NCI-H69 (cell line): Measurements from ENCODE around the gene XIST.
A peak's percentile ranks its signal among the peaks of the same experiment; 100 is the strongest.
"Not testable (repeated sequence)": the region's sequence is repeated elsewhere in the genome, so short reads cannot be mapped to it uniquely, and the experiment has no call there.

ENCODE experiments used
- DNase-seq: peaks from one replicate; lab custom pipeline; 2025; lab: John Stamatoyannopoulos, UW

XIST gene

DNA sequence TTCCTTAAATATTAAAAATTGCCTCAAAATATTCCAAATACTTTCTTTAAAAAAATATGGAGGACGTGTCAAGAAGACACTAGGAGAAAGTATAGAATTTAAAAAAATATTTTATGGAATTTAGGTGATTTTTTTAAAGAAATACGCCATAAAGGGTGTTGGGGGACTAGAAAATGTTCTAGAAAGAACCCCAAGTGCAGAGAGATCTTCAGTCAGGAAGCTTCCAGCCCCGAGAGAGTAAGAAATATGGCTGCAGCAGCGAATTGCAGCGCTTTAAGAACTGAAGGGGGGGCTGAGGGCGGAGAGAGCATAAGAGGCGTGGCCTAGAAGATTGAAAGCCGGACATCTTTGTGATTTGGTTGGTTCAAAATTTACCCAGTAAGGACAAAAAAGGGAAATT, at the start of gene XIST:
TSS of gene XIST (minus strand) at position 248 of the 400 bp plus-strand sequence.
- DNase-seq = no peak

DNA sequence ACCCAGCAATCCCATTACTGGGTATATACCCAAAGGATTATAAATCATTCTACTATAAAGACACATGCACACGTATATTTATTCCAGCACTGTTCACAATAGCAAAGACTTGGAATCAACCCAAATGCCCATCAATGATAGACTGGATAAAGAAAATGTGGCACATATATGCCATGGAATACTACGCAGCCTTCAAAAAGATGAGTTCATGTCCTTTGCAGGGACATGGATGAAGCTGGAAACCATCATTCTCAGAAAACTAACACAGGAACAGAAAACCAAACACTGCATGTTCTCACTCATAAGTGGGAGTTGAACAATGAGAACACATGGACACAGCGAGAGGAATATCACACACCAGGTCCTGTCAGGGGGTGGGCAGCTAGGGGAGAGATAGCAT, 45.8 kb upstream of the XIST start:
- DNase-seq = not testable (repeated sequence)

GRCh38 chrX:73892515-73893090, 40.1 kb upstream of the XIST start:
- peak; percentile 12 for DNase-seq

DNA sequence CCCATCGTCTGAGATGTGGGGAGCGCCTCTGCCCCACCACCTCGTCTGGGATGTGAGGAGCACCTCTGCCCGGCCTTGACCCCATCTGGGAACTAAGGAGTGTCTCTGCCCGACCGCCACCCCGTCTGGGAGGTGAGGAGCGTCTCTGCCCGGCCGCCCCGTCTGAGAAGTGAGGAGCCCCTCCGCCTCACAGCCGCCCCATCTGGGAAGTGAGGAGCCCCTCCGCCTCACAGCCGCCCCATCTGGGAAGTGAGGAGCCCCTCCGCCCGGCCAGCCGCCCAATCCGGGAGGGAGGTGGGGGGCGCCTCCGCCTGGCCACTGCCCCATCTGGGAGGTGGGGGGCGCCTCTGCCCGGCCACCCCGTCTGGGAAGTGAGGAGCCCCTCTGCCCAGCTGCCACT, 29.7 kb upstream of the XIST start:
- DNase-seq = not testable (repeated sequence)

GRCh38 chrX:73877687-73878086, 25.2 kb upstream of the XIST start:
- no peak for DNase-seq

DNA sequence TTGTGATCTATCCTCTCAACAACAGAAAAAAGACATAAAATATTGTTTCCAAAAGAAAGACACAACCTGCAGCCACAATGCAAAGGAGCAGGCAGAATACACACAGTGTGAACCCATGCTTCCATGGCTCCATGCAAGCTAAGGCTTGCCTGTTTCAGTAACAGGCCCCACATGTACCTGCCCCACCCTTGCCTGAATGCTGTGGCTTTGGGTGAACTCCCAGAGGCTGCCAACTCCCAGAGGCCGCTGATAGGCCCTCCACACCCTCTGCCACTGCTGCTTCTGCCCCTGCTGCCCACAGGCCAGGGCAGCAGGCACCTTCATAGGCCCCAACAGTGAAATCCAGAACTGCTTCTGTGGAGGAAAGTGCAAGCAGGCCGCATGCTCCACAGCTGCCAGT, 24.4 kb upstream of the XIST start:
- DNase-seq = no peak

- no peak for DNase-seq
These were observed 16.4 kb upstream of the XIST start for GRCh38 chrX:73868916-73869315.

GRCh38 chrX:73867144-73867543, 14.6 kb upstream of the XIST start:
- no peak for DNase-seq

GRCh38 chrX:73863852-73864251, 11.3 kb upstream of the XIST start:
- DNase-seq = no peak

GRCh38 chrX:73863268-73863667, 10.8 kb upstream of the XIST start:
- no peak for DNase-seq

DNA sequence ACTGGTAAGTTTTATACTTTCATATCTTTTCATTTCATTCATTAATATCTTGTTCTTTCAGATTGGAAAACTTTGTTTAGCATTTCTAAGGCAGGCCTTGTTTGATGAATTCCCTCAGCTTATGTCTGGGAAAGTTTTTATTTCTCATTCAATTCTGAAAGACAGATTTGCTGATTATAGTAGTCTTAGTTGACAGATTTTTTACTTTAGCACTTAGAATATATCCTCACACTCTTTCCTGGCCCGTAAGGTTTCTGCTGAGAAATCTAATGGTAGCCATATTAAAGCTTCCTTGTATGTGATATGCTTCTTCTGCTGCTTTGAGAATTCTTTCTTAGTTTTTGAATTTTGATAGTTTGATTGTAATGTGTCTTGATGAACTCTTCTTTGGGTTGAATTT, 7.1 kb upstream of the XIST start:
- no peak for DNase-seq

DNA sequence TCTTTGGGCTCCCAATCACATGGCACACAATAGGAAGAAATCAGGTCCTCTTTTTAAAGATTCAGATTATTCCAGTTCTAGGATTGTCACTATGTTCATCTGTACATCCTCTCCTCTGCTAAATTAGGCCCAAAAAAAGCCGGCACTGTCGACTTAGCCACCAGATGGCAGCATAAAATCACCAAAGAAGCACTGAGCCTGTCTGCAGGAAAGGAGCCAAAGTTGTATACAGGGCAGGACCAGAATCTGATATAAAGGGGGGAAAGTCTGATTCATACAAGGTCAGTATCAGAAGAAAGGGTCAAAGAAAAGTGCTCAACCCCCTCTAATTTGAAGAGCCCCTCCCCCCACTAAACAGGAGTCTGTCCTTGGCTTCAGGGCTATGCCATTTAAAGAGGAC, 3.0 kb upstream of the XIST start:
- DNase-seq = peak; percentile 51

- DNase-seq = no peak
These were observed 492 bp downstream of the XIST start for GRCh38 chrX:73852022-73852421.

DNA sequence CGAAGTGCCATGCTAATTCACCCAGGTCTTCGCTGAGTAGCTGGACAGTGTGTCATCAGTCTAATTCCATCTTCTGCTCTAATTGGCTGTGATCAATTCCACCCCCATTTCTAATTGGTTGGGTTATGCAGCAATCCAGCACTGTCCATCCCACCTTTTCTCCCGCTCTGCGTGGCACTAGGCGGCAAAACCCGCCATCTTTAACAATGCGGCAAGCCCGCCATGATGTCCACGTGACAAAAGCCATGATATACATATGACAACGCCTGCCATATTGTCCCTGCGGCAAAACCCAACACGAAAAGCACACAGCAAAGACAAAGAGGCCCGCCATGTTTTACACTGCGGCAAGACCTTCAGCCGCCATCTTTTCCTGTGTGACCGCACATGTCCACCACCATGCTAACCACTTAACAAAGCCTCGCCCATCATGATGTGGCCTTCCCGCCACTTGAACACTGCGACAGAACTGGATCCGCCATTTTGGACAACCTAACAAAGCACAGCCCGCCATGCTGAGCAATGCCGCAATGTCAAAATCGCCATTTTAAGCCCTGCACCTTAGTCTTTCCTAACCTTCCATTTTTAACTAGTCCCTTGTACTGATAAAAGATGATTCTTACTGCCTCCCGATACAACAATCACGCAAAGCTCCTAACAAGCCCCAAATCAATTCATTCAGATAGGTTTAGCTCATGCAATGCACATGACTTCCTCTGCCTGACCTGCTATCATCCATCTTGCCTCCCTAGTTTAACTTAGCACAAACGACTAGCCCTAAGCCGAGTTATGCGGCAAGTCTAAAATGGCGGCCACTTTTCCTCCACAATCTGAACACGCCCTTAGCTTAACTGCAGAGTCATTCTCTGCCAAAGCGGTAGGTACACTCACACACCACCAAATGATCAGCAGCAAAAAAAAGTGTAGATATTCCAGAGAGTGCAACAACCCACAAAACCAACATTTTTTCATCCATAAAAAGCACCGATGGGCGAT, 1.2 kb downstream of the XIST start:
- no peak for DNase-seq

GRCh38 chrX:73850124-73851013, 2.1 kb downstream of the XIST start:
- DNase-seq = peak; percentile 1

- DNase-seq = peak; percentile 64
These were observed 3.4 kb downstream of the XIST start for GRCh38 chrX:73849073-73849472.

- DNase-seq = no peak
These were observed 4.5 kb downstream of the XIST start for GRCh38 chrX:73847991-73848390.

GRCh38 chrX:73847100-73847499, 5.4 kb downstream of the XIST start:
- DNase-seq = no peak

DNA sequence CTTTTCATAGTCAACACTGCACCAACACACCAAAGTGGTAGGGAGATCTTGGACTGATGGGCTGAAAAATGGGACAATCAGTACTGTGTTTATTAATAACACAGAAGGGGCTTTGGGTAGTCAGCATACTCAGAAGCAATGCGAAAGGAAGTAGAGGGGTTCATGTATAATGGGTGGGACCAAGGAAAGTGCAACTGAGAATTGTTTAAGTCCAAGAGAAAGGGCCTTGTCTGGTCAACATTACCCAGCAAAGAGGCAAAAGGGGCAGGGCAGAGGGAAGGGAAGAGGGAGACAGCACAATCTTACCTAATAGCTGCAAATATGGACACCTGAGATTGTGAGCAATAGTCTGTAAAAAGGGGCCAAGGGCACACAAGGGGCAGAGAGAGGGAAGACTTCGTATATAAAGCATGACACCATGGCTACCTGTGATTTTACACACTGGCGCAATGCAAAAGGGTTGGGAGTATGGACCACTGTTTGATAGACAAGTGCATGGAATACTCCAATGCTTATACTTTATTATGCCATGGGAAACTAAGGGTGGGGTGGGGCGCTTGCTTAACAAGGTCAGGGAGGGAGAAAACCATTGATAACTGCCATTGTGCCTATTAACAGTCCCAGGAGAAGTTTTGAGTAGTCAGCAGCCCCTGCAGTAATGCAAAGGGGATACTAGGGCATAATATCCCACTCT, 9.8 kb downstream of the XIST start:
- no peak for DNase-seq

- no peak for DNase-seq
These were observed 11.2 kb downstream of the XIST start for GRCh38 chrX:73841337-73841736.

DNA sequence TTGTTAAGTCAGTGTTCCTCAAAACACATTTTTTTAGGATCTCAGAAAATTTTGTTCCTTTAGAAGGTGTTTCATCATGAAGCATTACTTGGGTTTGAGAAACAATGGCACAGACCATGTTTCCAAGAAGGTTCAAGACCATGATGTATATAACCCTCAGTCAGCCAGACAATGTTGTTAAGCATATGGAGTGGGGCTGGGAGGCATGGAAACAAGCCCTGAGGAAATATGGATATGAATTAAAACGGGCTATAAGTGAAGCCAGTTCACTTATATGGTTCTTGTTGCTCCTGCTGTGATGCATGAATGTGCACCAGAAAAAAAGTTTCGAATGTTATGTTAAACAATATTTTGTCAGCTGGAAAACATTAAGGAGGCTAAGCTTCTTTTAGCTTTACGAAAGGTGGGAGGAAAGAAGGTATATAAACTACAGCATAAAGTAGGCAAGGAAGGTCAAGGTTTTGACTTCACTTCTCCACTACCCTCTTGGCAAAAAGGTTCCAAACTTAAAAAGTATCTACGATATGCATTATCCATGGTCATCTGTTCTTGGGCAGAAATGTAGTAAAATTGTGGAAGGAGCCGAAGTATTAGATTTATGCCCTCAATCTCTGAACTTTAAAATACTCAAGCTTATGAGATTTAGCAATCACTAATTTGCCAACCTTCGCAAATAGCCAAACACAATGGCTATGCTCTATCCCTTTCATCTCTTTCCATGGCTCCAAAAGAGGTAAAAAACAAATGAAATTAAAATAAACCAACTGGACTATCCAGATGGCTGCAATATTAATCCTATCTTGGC, 12.2 kb downstream of the XIST start:
- no peak for DNase-seq
